ENCODE results near the gene HID1.
A peak's percentile ranks its signal among the peaks of the same experiment; 100 is the strongest.

HID1 gene

GRCh38 chr17:74978240-74978639, 5.7 kb upstream of the HID1 start:
- Histone ChIP-seq H3K27ac (no peak overlapping the region), H3K4me3 (ENCODE audit: low read depth in 1 of 2, low read length in 1 of 2) (no peak overlapping the region), H3K4me1 (ENCODE audit: control insufficient read depth in 1 of 2, insufficient read depth in 1 of 2, low read depth in 1 of 2, low read length in 1 of 2) (peaks cover 12 to 15% of the 10 kb centered on the region in 2 experiments), H3K27me3 (peaks cover 88% of the 10 kb centered on the region), H3K9me3 (no peaks in the 10 kb centered on the region), H3K36me3 (no peaks in the 10 kb centered on the region)
- TF ChIP-seq CTCF (IDR thresholded peaks at IDR 0.05) = no peak

- Histone ChIP-seq H3K4me1 (ENCODE audit: control insufficient read depth in 1 of 2, insufficient read depth in 1 of 2, low read depth in 1 of 2, low read length in 1 of 2) (peaks cover 14 to 19% of the 10 kb centered on the region in 2 experiments), H3K36me3 (no peaks in the 10 kb centered on the region), H3K27ac (no peak overlapping the region), H3K27me3 (peaks cover 88% of the 10 kb centered on the region), H3K9me3 (no peaks in the 10 kb centered on the region), H3K4me3 (ENCODE audit: low read depth in 1 of 2, low read length in 1 of 2) (no peak overlapping the region)
- TF ChIP-seq CTCF (IDR thresholded peaks at IDR 0.05) = no peak
Measured at GRCh38 chr17:74977802-74978201, 5.2 kb upstream of the HID1 start.

- no peak for TF ChIP-seq CTCF (IDR thresholded peaks at IDR 0.05)
Measured at GRCh38 chr17:74975943-74976342, 3.4 kb upstream of the HID1 start.

GRCh38 chr17:74972973-74973328, 392 bp upstream of the HID1 start:
- peaks cover 3 to 15% of the 10 kb centered on the region in 2 experiments for H3K4me1 ChIP-seq (ENCODE audit: control insufficient read depth in 1 of 2, insufficient read depth in 1 of 2, low read depth in 1 of 2, low read length in 1 of 2)
- H3K4me3 ChIP-seq (ENCODE audit: low read depth in 1 of 2, low read length in 1 of 2) = peak overlapping the region in 1 of 2 experiments; percentile 56
- H3K36me3 ChIP-seq = no peaks in the 10 kb centered on the region
- TF ChIP-seq CTCF (IDR thresholded peaks at IDR 0.05) = no peak
- H3K27me3 ChIP-seq = peaks cover 83% of the 10 kb centered on the region
- H3K9me3 ChIP-seq = no peaks in the 10 kb centered on the region
- no peak overlapping the region for H3K27ac ChIP-seq

More at GRCh38 chr17:74975943-74976342, 3.4 kb upstream of the HID1 start:
- Histone ChIP-seq H3K36me3 (no peaks in the 10 kb centered on the region), H3K4me3 (ENCODE audit: low read depth in 1 of 2, low read length in 1 of 2) (no peak overlapping the region), H3K27me3 (peaks cover 88% of the 10 kb centered on the region), H3K4me1 (ENCODE audit: control insufficient read depth in 1 of 2, insufficient read depth in 1 of 2, low read depth in 1 of 2, low read length in 1 of 2) (peaks cover 3 to 15% of the 10 kb centered on the region in 2 experiments), H3K27ac (no peak overlapping the region), H3K9me3 (no peaks in the 10 kb centered on the region)

GRCh38 chr17:74971842-74972106, 785 bp downstream of the HID1 start:
- H3K4me1 ChIP-seq (ENCODE audit: control insufficient read depth in 1 of 2, insufficient read depth in 1 of 2, low read depth in 1 of 2, low read length in 1 of 2) = peaks cover 3 to 15% of the 10 kb centered on the region in 2 experiments
- no peaks in the 10 kb centered on the region for H3K9me3 ChIP-seq
- no peak overlapping the region for H3K27ac ChIP-seq
- peak overlapping the region in 1 of 2 experiments; percentile 56 for H3K4me3 ChIP-seq (ENCODE audit: low read depth in 1 of 2, low read length in 1 of 2)
- H3K27me3 ChIP-seq = peaks cover 74% of the 10 kb centered on the region
- no peaks in the 10 kb centered on the region for H3K36me3 ChIP-seq
- no peak for TF ChIP-seq CTCF (IDR thresholded peaks at IDR 0.05)

Data from neutrophil (primary cell).